Neuronal stem cell (in vitro differentiated cells): ENCODE data around the gene ARHGEF26.

ENCODE experiments used
- DNase-seq: peaks from one replicate; pipeline ENCODE4 v3.0.0-alpha.2; 2013; ENCODE audit warnings: low spot score
- H2AFZ ChIP-seq: one replicate; pipeline ENCODE4 v1.6.1; 2013; ENCODE audit warnings: mild to moderate bottlenecking, low read length, inconsistent platforms
- H2AK5ac ChIP-seq: 2 replicates; pipeline ENCODE4 v1.6.1; 2013; ENCODE audit warnings: low read depth, mild to moderate bottlenecking, inconsistent platforms, low read length, moderate library complexity, mixed read lengths
- H2BK120ac ChIP-seq: 2 replicates; pipeline ENCODE4 v1.6.1; 2013; ENCODE audit warnings: low read depth, mild to moderate bottlenecking, inconsistent platforms, low read length, moderate library complexity, mixed read lengths
- H2BK12ac ChIP-seq: one replicate; pipeline ENCODE4 v1.6.1; 2013; ENCODE audit warnings: low read length, inconsistent platforms
- H2BK15ac ChIP-seq: 2 replicates; pipeline ENCODE4 v1.6.1; 2013; ENCODE audit warnings: mild to moderate bottlenecking, low read length, inconsistent platforms, mixed read lengths
- H2BK5ac ChIP-seq: one replicate; pipeline ENCODE4 v1.6.1; 2013; ENCODE audit warnings: inconsistent platforms, mild to moderate bottlenecking, low read length, moderate library complexity
- H3K14ac ChIP-seq: one replicate; pipeline ENCODE4 v1.6.1; 2013; ENCODE audit warnings: low read length, inconsistent platforms
- H3K18ac ChIP-seq: 2 replicates; pipeline ENCODE4 v1.6.1; 2013; ENCODE audit warnings: low read length, inconsistent platforms
- H3K23ac ChIP-seq: 2 replicates; pipeline ENCODE4 v1.6.1; 2013; ENCODE audit warnings: low read depth, mild to moderate bottlenecking, mixed read lengths, low read length, inconsistent platforms; ENCODE audit not compliant: poor library complexity
- H3K27ac ChIP-seq: replicated peaks from 3 replicates; pipeline ENCODE4 v1.5.1; 2013; ENCODE audit warnings: low read length, inconsistent platforms
- H3K27me3 ChIP-seq, 3 experiments: 2 replicates each; pipeline ENCODE4 v1.6.1; 2013; ENCODE audit warnings: low read length in 3 of 3, mild to moderate bottlenecking in 2 of 3, inconsistent platforms in 1 of 3, low read depth in 1 of 3, mixed read lengths in 1 of 3, moderate library complexity in 1 of 3; ENCODE audit not compliant: control insufficient read depth in 3 of 3, insufficient read depth in 3 of 3
- H3K36me3 ChIP-seq, 2 donors: replicated peaks in 1 of 2; 2 replicates each; pipeline ENCODE4 v1.6.1; 2013; ENCODE audit warnings: low read length in 2 of 2; ENCODE audit not compliant: control insufficient read depth in 2 of 2, insufficient read depth in 2 of 2
- H3K4ac ChIP-seq: 2 replicates; pipeline ENCODE4 v1.6.1; 2013; ENCODE audit warnings: inconsistent platforms, mild to moderate bottlenecking, low read length, moderate library complexity
- H3K4me1 ChIP-seq, 2 donors: 1 replicate in 1 of 2; 2 replicates in 1 of 2; pipeline ENCODE4 v1.6.1; 2013; ENCODE audit warnings: low read length in 2 of 2, low read depth in 1 of 2; ENCODE audit not compliant: control insufficient read depth in 2 of 2, insufficient read depth in 1 of 2
- H3K4me2 ChIP-seq: one replicate; pipeline ENCODE4 v1.6.1; 2013; ENCODE audit warnings: mild to moderate bottlenecking, low read length, inconsistent platforms; ENCODE audit not compliant: insufficient read depth, poor library complexity, severe bottlenecking
- H3K4me3 ChIP-seq, 2 donors: 2 replicates each; pipeline ENCODE4 v1.5.1; 2013; ENCODE audit warnings: low read length in 2 of 2, mild to moderate bottlenecking in 2 of 2, inconsistent platforms in 1 of 2, moderate library complexity in 1 of 2
- H3K79me1 ChIP-seq: one replicate; pipeline ENCODE4 v1.6.1; 2013; ENCODE audit warnings: low read depth, mild to moderate bottlenecking, inconsistent platforms, low read length, moderate library complexity
- H3K9ac ChIP-seq: one replicate; pipeline ENCODE4 v1.6.1; 2013; ENCODE audit warnings: mild to moderate bottlenecking, low read depth, low read length, inconsistent platforms; ENCODE audit not compliant: poor library complexity
- H3K9me3 ChIP-seq, 2 donors: replicated peaks in 1 of 2; 2 replicates each; pipeline versions ENCODE3 to v1.6.1; 2013; ENCODE audit warnings: low read length in 2 of 2, mild to moderate bottlenecking in 2 of 2, inconsistent platforms in 1 of 2, low read depth in 1 of 2, mixed read lengths in 1 of 2, moderate library complexity in 1 of 2; ENCODE audit not compliant: control insufficient read depth in 2 of 2, insufficient read depth in 1 of 2
- H4K8ac ChIP-seq: one replicate; pipeline ENCODE4 v1.6.1; 2013; ENCODE audit warnings: low read depth, mild to moderate bottlenecking, inconsistent platforms, low read length, moderate library complexity
- H4K91ac ChIP-seq: one replicate; pipeline ENCODE4 v1.6.1; 2013; ENCODE audit warnings: low read length, low read depth, mild to moderate bottlenecking, inconsistent platforms; ENCODE audit not compliant: poor library complexity
- WGBS, 2 donors: extraction: QIAGEN DNeasy Blood & Tissue Kit; methylation state at CpG; one replicate each; pipeline ENCODE4 v1.1.7; 2013; ENCODE audit warnings: missing lambda C conversion rate in 2 of 2, mixed read lengths in 1 of 2; ENCODE audit not compliant: insufficient read length in 2 of 2, insufficient replicate concordance in 1 of 2; ENCODE audit errors: extremely low coverage in 2 of 2; 5-methylcytosine and 5-hydroxymethylcytosine counted together

ARHGEF26 gene

DNA sequence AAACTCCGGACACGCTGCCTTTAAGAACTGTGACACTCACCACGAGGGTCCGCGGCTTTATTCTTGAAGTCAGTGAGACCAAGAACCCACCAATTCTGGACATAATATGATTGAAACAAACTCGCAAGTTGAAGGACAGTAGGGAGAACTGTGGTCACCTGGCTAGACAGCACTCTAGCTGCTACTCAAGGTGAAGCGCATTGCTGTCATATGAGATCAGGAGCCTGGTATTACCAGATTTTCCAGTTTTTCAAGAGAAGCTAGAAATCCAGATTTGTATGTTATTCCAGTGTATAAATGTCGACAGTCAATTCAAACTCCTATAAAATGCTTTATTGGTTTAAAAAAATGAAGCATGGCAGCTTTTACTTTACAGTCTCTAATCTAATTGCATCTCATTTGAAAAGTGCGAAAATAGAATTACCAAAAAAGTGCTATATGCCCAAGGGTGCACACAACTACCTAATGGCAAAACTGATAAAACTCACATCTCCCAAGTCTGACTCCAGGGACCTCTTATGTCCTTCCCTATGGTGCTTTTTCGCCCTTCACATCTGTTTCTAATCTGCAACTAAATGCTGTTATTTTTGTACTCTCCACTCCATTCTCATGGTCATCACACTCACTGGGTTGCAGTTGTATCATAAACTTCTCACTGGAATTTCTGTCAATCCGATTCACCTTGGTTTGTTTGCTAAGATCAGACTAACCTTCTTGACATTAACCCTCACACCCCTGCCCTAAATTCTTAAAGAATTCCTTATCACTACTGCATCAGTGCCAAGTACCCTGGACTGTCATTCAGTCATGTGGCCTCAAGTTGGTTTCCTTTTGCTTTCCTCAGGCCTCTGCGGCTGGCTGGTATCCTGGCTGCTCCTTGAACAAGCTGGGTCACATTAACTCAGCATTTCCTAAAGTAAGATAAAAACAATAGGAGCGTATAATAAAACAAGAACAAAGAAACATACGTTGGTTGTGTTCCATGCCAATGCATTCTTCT is 31.5 kb upstream of the ARHGEF26 start:
- H4K91ac ChIP-seq: no peak overlapping the region
- no CpG with 5 or more reads among the region's 14 CpGs for WGBS, 2 donors
- no peak overlapping the region for H2BK12ac ChIP-seq
- no peaks in the 10 kb centered on the region for H3K79me1 ChIP-seq
- H3K9ac ChIP-seq: no peak overlapping the region
- no peaks in the 10 kb centered on the region for H3K27me3 ChIP-seq
- H2AFZ ChIP-seq: no peak overlapping the region
- H2AK5ac ChIP-seq: no peak overlapping the region
- H3K23ac ChIP-seq: no peak overlapping the region
- H3K4me2 ChIP-seq: no peak overlapping the region
- no peaks in the 10 kb centered on the region for H3K36me3 ChIP-seq
- no peak overlapping the region for H2BK15ac ChIP-seq
- H3K4me1 ChIP-seq: no peaks in the 10 kb centered on the region
- H3K9me3 ChIP-seq: no peaks in the 10 kb centered on the region
- no peak overlapping the region for H2BK120ac ChIP-seq
- no peak overlapping the region for H2BK5ac ChIP-seq
- no peak overlapping the region for H3K4ac ChIP-seq
- DNase-seq: no peak
- no peak overlapping the region for H3K4me3 ChIP-seq
- H3K14ac ChIP-seq: no peak overlapping the region
- no peak overlapping the region for H3K18ac ChIP-seq
- no peak overlapping the region for H4K8ac ChIP-seq
- H3K27ac ChIP-seq: no peak overlapping the region

DNA sequence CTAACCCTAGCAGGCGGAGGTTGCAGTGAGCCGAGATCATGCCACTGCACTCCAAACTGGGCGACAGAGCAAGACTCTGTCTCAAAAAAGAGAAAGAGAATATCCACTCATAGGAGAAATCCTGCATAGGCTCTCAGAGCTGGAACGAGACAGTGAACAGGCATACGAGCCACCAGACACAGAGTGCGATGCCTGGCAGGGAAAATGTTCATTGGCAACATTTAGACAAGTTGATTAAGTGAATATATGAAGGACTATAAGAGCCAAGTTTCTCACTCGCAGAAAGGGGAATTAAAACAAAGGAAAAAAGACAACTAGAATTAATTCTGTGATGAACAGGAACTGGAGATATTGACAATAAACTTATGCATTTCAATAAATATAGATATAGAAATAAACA is 27.1 kb upstream of the ARHGEF26 start:
- H2AFZ ChIP-seq: no peak overlapping the region
- H3K4me2 ChIP-seq: no peak overlapping the region
- H3K9ac ChIP-seq: no peak overlapping the region
- no peak overlapping the region for H2BK120ac ChIP-seq
- no peak overlapping the region for H2BK5ac ChIP-seq
- H3K14ac ChIP-seq: no peak overlapping the region
- H4K91ac ChIP-seq: no peak overlapping the region
- no peak overlapping the region for H2BK12ac ChIP-seq
- WGBS, 2 donors: no CpG with 5 or more reads among the region's 7 CpGs
- H3K4ac ChIP-seq: no peak overlapping the region
- H3K27ac ChIP-seq: no peak overlapping the region
- no peak overlapping the region for H3K18ac ChIP-seq
- H3K79me1 ChIP-seq: no peaks in the 10 kb centered on the region
- H3K27me3 ChIP-seq: no peaks in the 10 kb centered on the region
- H3K9me3 ChIP-seq: no peaks in the 10 kb centered on the region
- no peak overlapping the region for H2AK5ac ChIP-seq
- no peaks in the 10 kb centered on the region for H3K36me3 ChIP-seq
- no peak for DNase-seq
- H3K4me3 ChIP-seq: no peak overlapping the region
- H3K23ac ChIP-seq: no peak overlapping the region
- no peak overlapping the region for H2BK15ac ChIP-seq
- H4K8ac ChIP-seq: no peak overlapping the region
- H3K4me1 ChIP-seq: no peaks in the 10 kb centered on the region

DNA sequence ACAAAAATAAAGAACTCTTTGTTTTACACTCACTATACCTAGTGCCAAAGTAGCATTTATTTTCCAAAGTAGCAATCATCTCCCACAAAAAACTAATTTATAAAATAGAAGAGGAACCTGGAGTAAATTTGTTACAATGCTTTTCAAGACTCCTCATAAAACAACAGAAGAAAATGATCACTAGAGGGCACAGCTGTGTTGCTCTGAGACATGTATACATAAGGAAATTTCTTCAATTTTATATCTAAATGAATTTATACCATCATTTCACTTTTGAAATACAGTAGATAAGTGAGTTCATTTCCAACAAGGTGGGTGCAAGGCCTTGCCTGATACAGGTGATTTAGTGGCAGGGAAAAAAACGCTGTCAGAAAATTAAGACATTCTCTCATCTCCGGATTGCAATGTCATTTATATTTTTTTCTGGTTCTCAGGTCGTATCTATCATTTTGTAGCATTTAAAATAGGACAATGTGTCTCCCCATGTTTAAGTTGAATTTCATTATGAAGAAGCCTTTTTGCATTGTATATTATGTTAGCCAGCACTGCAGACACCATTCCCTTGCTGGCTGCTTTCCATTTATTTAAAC is 25.3 kb upstream of the ARHGEF26 start:
- Histone ChIP-seq H3K23ac (no peak overlapping the region), H3K4me2 (no peak overlapping the region), H3K79me1 (no peaks in the 10 kb centered on the region), H2AFZ (no peak overlapping the region), H3K9me3 (no peaks in the 10 kb centered on the region), H2BK15ac (no peak overlapping the region), H3K4me3 (no peak overlapping the region), H4K8ac (no peak overlapping the region), H3K4me1 (no peaks in the 10 kb centered on the region), H3K4ac (no peak overlapping the region), H3K27ac (no peak overlapping the region), H2BK5ac (no peak overlapping the region), H3K27me3 (no peaks in the 10 kb centered on the region), H4K91ac (no peak overlapping the region), H2BK12ac (no peak overlapping the region), H2BK120ac (no peak overlapping the region), H3K18ac (no peak overlapping the region), H2AK5ac (no peak overlapping the region), H3K36me3 (no peaks in the 10 kb centered on the region), H3K9ac (no peak overlapping the region), H3K14ac (no peak overlapping the region)
- no CpG with 5 or more reads among the region's 3 CpGs for WGBS, 2 donors
- DNase-seq: no peak

DNA sequence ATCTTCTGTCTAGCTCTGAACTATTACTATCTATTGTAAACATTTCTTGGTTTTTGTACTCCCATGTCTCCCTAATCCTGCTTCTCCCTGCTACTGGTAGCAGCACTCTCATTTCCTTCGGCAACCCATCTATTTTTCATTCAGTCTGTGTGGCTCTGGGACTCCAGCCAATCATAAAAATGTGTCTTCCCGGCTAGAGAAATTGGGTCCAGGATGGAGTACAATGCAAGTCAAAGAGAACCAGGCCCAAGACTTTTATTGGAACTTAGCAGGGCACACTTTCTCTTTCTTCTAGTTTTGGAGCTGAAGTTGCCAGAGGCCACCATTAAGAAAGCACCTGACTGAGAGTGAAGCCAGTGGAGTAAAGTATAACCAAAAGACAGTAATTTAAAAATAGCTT is 22.8 kb upstream of the ARHGEF26 start:
- Histone ChIP-seq H2BK120ac (no peak overlapping the region), H4K91ac (no peak overlapping the region), H3K27ac (no peak overlapping the region), H4K8ac (no peak overlapping the region), H3K4me3 (no peak overlapping the region), H2AK5ac (no peak overlapping the region), H3K27me3 (no peaks in the 10 kb centered on the region), H2BK12ac (no peak overlapping the region), H3K18ac (no peak overlapping the region), H3K79me1 (no peaks in the 10 kb centered on the region), H3K9ac (no peak overlapping the region), H2BK5ac (no peak overlapping the region), H2AFZ (no peak overlapping the region), H3K4me2 (no peak overlapping the region), H3K14ac (no peak overlapping the region), H3K36me3 (no peaks in the 10 kb centered on the region), H3K23ac (no peak overlapping the region), H3K4me1 (peaks cover 3 to 8% of the 10 kb centered on the region in 2 donors), H3K4ac (no peak overlapping the region), H3K9me3 (no peaks in the 10 kb centered on the region), H2BK15ac (no peak overlapping the region)
- no peak for DNase-seq
- WGBS, 2 donors: no CpG with 5 or more reads among the region's 2 CpGs
